Measurements from ENCODE around the gene PTAFR.

DNA sequence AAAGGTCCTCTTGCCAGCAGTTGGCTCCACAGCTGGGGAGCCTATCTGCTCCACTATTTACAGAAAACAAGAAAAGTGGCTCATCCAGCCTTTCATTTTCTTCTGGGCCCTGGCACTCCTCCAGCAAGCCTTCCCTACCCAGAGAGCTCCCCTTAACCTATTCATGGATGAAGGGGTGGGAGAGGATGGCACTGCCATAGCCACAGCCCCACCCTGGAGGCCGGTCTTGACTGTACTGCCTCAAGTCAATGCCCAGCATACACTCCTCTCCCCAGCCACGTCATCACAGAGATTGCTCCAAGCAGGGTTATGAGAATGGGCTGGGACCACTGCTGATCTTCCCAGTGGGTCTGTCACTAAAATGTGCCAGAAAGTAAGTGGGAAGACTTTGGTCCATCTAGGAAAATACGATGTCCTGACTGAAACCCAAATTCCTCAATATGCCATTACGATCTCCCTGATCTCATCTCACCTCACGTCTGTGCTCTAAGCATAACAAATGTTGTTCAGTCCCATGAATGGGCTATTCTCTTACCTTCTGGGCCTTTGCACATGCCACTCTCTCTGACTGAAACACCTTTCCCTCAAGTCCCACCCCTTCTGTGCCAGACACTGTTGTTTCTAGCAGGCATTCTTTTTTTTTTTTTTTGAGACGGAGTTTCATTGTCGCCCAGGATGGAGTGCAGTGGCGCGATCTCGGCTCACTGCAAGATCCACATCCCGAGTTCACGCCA, 21.4 kb upstream of the PTAFR start:
- TF ChIP-seq CTCF (IDR thresholded peaks at IDR 0.05; ENCODE audit: low read depth, low read length, poor library complexity, severe bottlenecking), result no peak
- TF ChIP-seq EZH2phosphoT487 (IDR thresholded peaks at IDR 0.05; ENCODE audit: borderline replicate concordance, low read length), result no peak
